ENCODE data around the gene TOMM22.

TOMM22 gene

GRCh38 chr22:38715852-38716251 lies 34.1 kb downstream of the TOMM22 start:
- DNase-seq: no peak

- no peak for DNase-seq
These were observed 34.5 kb downstream of the TOMM22 start for GRCh38 chr22:38716271-38716670.

- DNase-seq: no peak
These were observed 35.1 kb downstream of the TOMM22 start for GRCh38 chr22:38716826-38717225.

GRCh38 chr22:38717244-38717643 lies 35.5 kb downstream of the TOMM22 start:
- no peak for DNase-seq

GRCh38 chr22:38718414-38718813 lies 36.7 kb downstream of the TOMM22 start:
- no peak for DNase-seq

GRCh38 chr22:38719196-38719595 lies 37.4 kb downstream of the TOMM22 start:
- no peak for DNase-seq

- DNase-seq: no peak
These were observed 38.6 kb downstream of the TOMM22 start for GRCh38 chr22:38720350-38720749.

GRCh38 chr22:38721551-38721950 lies 39.8 kb downstream of the TOMM22 start:
- DNase-seq: no peak

- no peak for DNase-seq
These were observed 42.4 kb downstream of the TOMM22 start for GRCh38 chr22:38724176-38724575.

- DNase-seq: peak in 2 of 5 donors; percentile 25 to 42
These were observed 43.3 kb downstream of the TOMM22 start for GRCh38 chr22:38724926-38725571.

GRCh38 chr22:38725900-38726655 lies 44.3 kb downstream of the TOMM22 start:
- DNase-seq: no peak

- no peak for DNase-seq
These were observed 45.4 kb downstream of the TOMM22 start for GRCh38 chr22:38727123-38727522.

- no peak for DNase-seq
These were observed 46.0 kb downstream of the TOMM22 start for GRCh38 chr22:38727530-38728451.

- DNase-seq: no peak
These were observed 47.4 kb downstream of the TOMM22 start for GRCh38 chr22:38728871-38729796.

GRCh38 chr22:38729946-38730345 lies 48.2 kb downstream of the TOMM22 start:
- DNase-seq: no peak

- no peak for DNase-seq
These were observed 48.7 kb downstream of the TOMM22 start for GRCh38 chr22:38730411-38730871.

- no peak for DNase-seq
These were observed 50.0 kb downstream of the TOMM22 start for GRCh38 chr22:38731703-38732161.

GRCh38 chr22:38732251-38732815 lies 50.6 kb downstream of the TOMM22 start:
- DNase-seq: no peak

- peak in 1 of 5 donors; percentile 40 for DNase-seq
These were observed 51.6 kb downstream of the TOMM22 start for GRCh38 chr22:38733329-38733723.

GRCh38 chr22:38733724-38734381 lies 52.1 kb downstream of the TOMM22 start:
- DNase-seq: no peak
